HEK293 (cell line): ENCODE data around the gene CDK6.

Experiments
- CTCF ChIA-PET: fragments of 350-600 bp; formaldehyde crosslinking; extraction: SDS; loops from one replicate; lab custom pipeline; 2021; ENCODE audit warnings: antibody characterized with exemption; lab: Yijun Ruan, JAX
- POLR2A ChIA-PET: fragments of 300-600 bp; formaldehyde crosslinking; extraction: SDS; loops from one replicate; lab custom pipeline; 2020; ENCODE audit warnings: antibody characterized with exemption, inconsistent platforms; lab: Yijun Ruan, JAX
- H3K27ac ChIP-seq: fragments of 200-500 bp; sonication (Bioruptor generic); 2 replicates; pipeline ENCODE4 v1.5.1; 2014; ENCODE audit warnings: low read depth, low read length, control low read depth, inconsistent platforms; ENCODE audit errors: extremely low read depth
- H3K36me3 ChIP-seq, 2 experiments: fragments of 200-500 bp in 1 of 2; sonication (Bioruptor generic) in 1 of 2; 1 replicate in 1 of 2; 2 replicates in 1 of 2; pipeline ENCODE4 v1.5.1; 2014 to 2017; ENCODE audit warnings: inconsistent platforms in 2 of 2, low read length in 2 of 2; ENCODE audit not compliant: control insufficient read depth in 2 of 2, insufficient read depth in 1 of 2
- H3K4me1 ChIP-seq: fragments of 200-500 bp; sonication (Bioruptor generic); 2 replicates; pipeline ENCODE4 v1.5.1; 2014; ENCODE audit warnings: mild to moderate bottlenecking, low read length, inconsistent platforms; ENCODE audit not compliant: control insufficient read depth, insufficient read depth
- H3K4me3 ChIP-seq: 2 replicates; pipeline ENCODE4 v1.5.1; 2011; ENCODE audit warnings: low read depth, mild to moderate bottlenecking, control low read depth, low read length, moderate library complexity
- H3K9me3 ChIP-seq: fragments of 200-500 bp; sonication (Bioruptor generic); 2 replicates; pipeline ENCODE4 v1.5.1; 2014; ENCODE audit warnings: low read depth, low read length, inconsistent platforms; ENCODE audit not compliant: control insufficient read depth, insufficient read depth
- BCL11B ChIP-seq: fragments of 450-650 bp; formaldehyde crosslinking; IDR thresholded peaks from 2 replicates; pipeline ENCODE4 v1.5.1; 2016; ENCODE audit warnings: low read depth, missing biosample characterization, missing genetic modification characterization
- EGR2 ChIP-seq: fragments of 450-650 bp; formaldehyde crosslinking; IDR thresholded peaks from 2 replicates; pipeline ENCODE4 v1.5.1; 2016; ENCODE audit warnings: low read depth, missing biosample characterization, missing genetic modification characterization
- FEZF1 ChIP-seq: fragments of 450-650 bp; formaldehyde crosslinking; IDR thresholded peaks from 2 replicates; pipeline ENCODE4 v1.5.1; 2016; ENCODE audit warnings: missing biosample characterization, missing genetic modification characterization
- GLI4 ChIP-seq: fragments of 450-650 bp; formaldehyde crosslinking; IDR thresholded peaks from 2 replicates; pipeline ENCODE4 v1.5.1; 2016; ENCODE audit warnings: missing biosample characterization, missing genetic modification characterization
- GLIS2 ChIP-seq: fragments of 450-650 bp; formaldehyde crosslinking; IDR thresholded peaks from 2 replicates; pipeline ENCODE4 v1.5.1; 2016; ENCODE audit warnings: missing biosample characterization, missing genetic modification characterization
- MEIS1 ChIP-seq: sonication (generic); formaldehyde crosslinking; IDR thresholded peaks from 2 replicates; pipeline ENCODE4 v1.8.1; 2022; ENCODE audit warnings: missing genetic modification reagents, mild to moderate bottlenecking, borderline replicate concordance
- TRIM28 ChIP-seq: IDR thresholded peaks from 2 replicates; pipeline ENCODE4 v1.6.1; 2011; ENCODE audit warnings: low read length, control low read depth, borderline replicate concordance
- ZIC2 ChIP-seq: fragments of 450-650 bp; formaldehyde crosslinking; IDR thresholded peaks from 2 replicates; pipeline ENCODE4 v1.5.1; 2016; ENCODE audit warnings: missing biosample characterization, missing genetic modification characterization
- ZNF169 ChIP-seq: fragments of 450-650 bp; formaldehyde crosslinking; IDR thresholded peaks from 2 replicates; pipeline ENCODE4 v1.5.1; 2016; ENCODE audit warnings: missing biosample characterization, missing genetic modification characterization
- ZNF202 ChIP-seq: fragments of 450-650 bp; formaldehyde crosslinking; IDR thresholded peaks from 2 replicates; pipeline ENCODE4 v1.5.1; 2016; ENCODE audit warnings: missing biosample characterization, missing genetic modification characterization, borderline replicate concordance
- ZNF521 ChIP-seq: fragments of 450-650 bp; formaldehyde crosslinking; IDR thresholded peaks from 2 replicates; pipeline ENCODE4 v1.5.1; 2017; ENCODE audit warnings: missing biosample characterization, mild to moderate bottlenecking, missing genetic modification characterization
- ZNF654 ChIP-seq: fragments of 450-650 bp; formaldehyde crosslinking; IDR thresholded peaks from 2 replicates; pipeline ENCODE4 v1.5.1; 2016; ENCODE audit warnings: low read depth, missing biosample characterization, missing genetic modification characterization
- ZNF658 ChIP-seq: fragments of 450-650 bp; formaldehyde crosslinking; IDR thresholded peaks from 2 replicates; pipeline ENCODE4; 2016; ENCODE audit warnings: missing biosample characterization, missing genetic modification characterization
- ZNF777 ChIP-seq: fragments of 450-650 bp; formaldehyde crosslinking; IDR thresholded peaks from 2 replicates; pipeline ENCODE4 v1.5.1; 2017; ENCODE audit warnings: missing biosample characterization, missing genetic modification characterization, borderline replicate concordance
- TF ChIP-seq, protein P1 (sequence below): fragments of 450-650 bp; formaldehyde crosslinking; IDR thresholded peaks from 2 replicates; pipeline ENCODE4 v1.5.1; 2016; ENCODE audit warnings: missing biosample characterization, missing genetic modification characterization
- TF ChIP-seq, protein P2 (sequence below): fragments of 450-650 bp; formaldehyde crosslinking; IDR thresholded peaks from 2 replicates; pipeline ENCODE4 v1.5.1; 2016; ENCODE audit warnings: missing biosample characterization, missing genetic modification characterization
- TF ChIP-seq, protein P3 (sequence below): fragments of 450-650 bp; formaldehyde crosslinking; IDR thresholded peaks from 2 replicates; pipeline ENCODE4 v1.5.1; 2016; ENCODE audit warnings: missing biosample characterization, missing genetic modification characterization

CDK6 gene

DNA sequence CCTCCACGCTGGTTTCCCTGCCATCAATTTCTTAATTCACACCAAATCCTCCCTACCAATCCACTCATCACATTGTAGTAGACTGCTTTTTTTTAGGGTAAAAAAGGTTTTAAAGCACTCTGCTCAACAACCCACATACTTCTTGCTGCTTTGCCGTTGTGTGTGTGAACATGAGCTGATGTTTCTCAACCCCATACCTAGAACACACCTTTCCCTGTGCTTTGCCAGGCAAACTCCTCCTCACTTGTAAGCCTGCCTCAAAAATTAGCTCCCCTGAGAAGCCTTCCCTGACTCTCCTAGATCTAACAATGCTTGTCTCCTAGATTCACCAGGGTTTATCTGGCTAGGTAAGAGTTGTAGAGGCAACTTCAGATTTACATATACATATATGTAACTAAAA lies 127.2 kb downstream of the CDK6 start:
- POLR2A ChIA-PET, result no interaction called here
- TF ChIP-seq ZNF521, result no peak
- TF ChIP-seq ZNF777 (tag by site-specific recombination), result no peak
- TF ChIP-seq ZNF658 (tag by site-specific recombination), result no peak
- no peak for TF ChIP-seq GLI4 (tag by site-specific recombination)
- TF ChIP-seq ZIC2 (tag by site-specific recombination), result no peak
- TF ChIP-seq MEIS1 (CRISPR knock-in tag), result no peak
- TF ChIP-seq EGR2 (tag by site-specific recombination), result no peak
- TF ChIP-seq, all 188 proteins: peak for 0
- Histone ChIP-seq H3K36me3 (no peaks in the 10 kb centered on the region), H3K4me1 (no peaks in the 10 kb centered on the region), H3K9me3 (no peaks in the 10 kb centered on the region), H3K4me3 (no peak overlapping the region), H3K27ac (no peak overlapping the region)
- CTCF ChIA-PET, result interaction anchor here (0.5 to 0.6 kb wide), 2 partner anchors 20 to 45 kb away, joined by 3 read pairs; no protein-coding TSS in a partner anchor

DNA sequence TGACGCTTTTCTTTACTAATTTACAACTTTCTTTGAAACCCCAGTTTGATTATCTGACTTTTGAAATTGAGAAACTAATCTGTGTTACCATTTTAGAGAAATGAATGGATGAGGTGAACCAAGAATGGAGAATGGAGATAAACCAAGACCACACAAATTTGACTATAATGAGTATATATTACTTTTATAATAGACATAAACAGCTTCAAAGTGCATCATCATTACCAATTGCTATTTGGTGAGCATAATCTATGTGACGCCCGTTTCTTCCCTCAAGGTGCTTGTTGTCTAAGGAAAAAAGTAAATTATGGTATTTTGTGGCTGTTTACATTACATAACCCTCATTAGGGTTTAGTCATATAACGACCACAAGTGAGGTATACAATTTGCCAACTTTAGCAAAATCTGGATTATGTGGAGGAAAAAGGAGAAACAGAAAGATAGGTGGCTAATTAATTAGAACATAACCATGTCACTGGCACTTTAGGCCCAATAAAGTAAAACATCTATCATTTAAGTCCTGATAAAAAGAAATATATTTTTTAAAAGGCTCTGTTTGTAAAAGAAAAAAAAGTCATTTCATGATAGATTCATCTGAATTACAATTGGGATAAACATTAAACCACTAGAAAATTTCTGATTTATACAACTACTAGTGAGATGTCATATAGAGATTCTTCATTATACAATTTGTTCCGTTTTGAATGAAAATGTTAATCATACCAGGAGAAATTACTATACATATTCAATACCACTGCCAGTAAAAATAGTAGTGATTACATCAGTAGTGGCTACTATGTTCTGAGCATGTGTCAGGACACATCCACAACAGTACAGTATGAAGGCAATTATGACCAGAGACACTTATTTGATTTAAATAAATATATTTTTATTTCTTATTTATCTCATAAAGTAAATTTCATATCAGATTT lies 128.0 kb downstream of the CDK6 start:
- Histone ChIP-seq H3K27ac (no peak overlapping the region), H3K36me3 (no peaks in the 10 kb centered on the region), H3K9me3 (no peaks in the 10 kb centered on the region), H3K4me1 (no peaks in the 10 kb centered on the region), H3K4me3 (no peak overlapping the region)
- TF ChIP-seq FEZF1 (tag by site-specific recombination) (no peak), GLIS2 (no peak), ZNF202 (tag by site-specific recombination) (no peak), ZNF654 (tag by site-specific recombination) (no peak), ZNF169 (tag by site-specific recombination) (no peak), BCL11B (tag by site-specific recombination) (no peak), TRIM28 (no peak)
- TF ChIP-seq, protein P1, sequence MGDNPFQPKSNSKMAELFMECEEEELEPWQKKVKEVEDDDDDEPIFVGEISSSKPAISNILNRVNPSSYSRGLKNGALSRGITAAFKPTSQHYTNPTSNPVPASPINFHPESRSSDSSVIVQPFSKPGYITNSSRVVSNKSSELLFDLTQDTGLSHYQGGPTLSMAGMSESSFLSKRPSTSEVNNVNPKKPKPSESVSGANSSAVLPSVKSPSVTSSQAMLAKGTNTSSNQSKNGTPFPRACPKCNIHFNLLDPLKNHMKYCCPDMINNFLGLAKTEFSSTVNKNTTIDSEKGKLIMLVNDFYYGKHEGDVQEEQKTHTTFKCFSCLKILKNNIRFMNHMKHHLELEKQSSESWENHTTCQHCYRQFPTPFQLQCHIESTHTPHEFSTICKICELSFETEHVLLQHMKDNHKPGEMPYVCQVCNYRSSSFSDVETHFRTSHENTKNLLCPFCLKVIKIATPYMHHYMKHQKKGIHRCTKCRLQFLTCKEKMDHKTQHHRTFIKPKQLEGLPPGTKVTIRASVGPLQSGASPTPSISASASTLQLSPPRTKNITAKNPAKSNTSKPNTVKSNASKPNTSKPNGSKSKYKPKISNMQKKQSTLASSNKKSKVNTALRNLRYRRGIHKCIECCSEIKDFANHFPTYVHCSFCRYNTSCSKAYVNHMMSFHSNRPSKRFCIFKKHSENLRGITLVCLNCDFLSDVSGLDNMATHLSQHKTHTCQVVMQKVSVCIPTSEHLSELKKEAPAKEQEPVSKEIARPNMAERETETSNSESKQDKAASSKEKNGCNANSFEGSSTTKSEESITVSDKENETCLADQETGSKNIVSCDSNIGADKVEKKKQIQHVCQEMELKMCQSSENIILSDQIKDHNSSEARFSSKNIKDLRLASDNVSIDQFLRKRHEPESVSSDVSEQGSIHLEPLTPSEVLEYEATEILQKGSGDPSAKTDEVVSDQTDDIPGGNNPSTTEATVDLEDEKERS (tag by site-specific recombination), result no peak
- TF ChIP-seq, protein P2, sequence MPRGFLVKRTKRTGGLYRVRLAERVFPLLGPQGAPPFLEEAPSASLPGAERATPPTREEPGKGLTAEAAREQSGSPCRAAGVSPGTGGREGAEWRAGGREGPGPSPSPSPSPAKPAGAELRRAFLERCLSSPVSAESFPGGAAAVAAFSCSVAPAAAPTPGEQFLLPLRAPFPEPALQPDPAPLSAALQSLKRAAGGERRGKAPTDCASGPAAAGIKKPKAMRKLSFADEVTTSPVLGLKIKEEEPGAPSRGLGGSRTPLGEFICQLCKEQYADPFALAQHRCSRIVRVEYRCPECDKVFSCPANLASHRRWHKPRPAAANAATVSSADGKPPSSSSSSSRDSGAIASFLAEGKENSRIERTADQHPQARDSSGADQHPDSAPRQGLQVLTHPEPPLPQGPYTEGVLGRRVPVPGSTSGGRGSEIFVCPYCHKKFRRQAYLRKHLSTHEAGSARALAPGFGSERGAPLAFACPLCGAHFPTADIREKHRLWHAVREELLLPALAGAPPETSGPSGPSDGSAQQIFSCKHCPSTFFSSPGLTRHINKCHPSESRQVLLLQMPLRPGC (tag by site-specific recombination), result no peak
- TF ChIP-seq, protein P3, sequence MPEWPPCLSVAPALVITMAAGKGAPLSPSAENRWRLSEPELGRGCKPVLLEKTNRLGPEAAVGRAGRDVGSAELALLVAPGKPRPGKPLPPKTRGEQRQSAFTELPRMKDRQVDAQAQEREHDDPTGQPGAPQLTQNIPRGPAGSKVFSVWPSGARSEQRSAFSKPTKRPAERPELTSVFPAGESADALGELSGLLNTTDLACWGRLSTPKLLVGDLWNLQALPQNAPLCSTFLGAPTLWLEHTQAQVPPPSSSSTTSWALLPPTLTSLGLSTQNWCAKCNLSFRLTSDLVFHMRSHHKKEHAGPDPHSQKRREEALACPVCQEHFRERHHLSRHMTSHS (tag by site-specific recombination), result no peak
- ChIA-PET CTCF (interaction anchor here (0.5 to 0.6 kb wide), 2 partner anchors 20 to 46 kb away, joined by 3 read pairs; no protein-coding TSS in a partner anchor), POLR2A (no interaction called here)
